Neutrophil (primary cell): Measurements from ENCODE around the gene KRT73.

ENCODE experiments used
- H3K27ac ChIP-seq: fragments of 200-600 bp; sonication (generic); 2 replicates; pipeline ENCODE4 v1.5.1; 2016; ENCODE audit warnings: mild to moderate bottlenecking, moderate library complexity
- H3K27me3 ChIP-seq: fragments of 200-600 bp; sonication (generic); 2 replicates; pipeline ENCODE4 v1.6.0; 2016; ENCODE audit warnings: mild to moderate bottlenecking
- H3K36me3 ChIP-seq: fragments of 200-600 bp; sonication (generic); 2 replicates; pipeline ENCODE4 v1.5.1; 2017
- H3K4me1 ChIP-seq, 2 experiments: fragments of 200-600 bp in 1 of 2; sonication (generic) in 1 of 2; 1 replicate in 1 of 2; 2 replicates in 1 of 2; pipeline versions ENCODE4 v1.5.1 to v1.6.1; 2013 to 2016; ENCODE audit warnings: low read depth in 1 of 2, low read length in 1 of 2, mild to moderate bottlenecking in 1 of 2, moderate library complexity in 1 of 2; ENCODE audit not compliant: control insufficient read depth in 1 of 2, insufficient read depth in 1 of 2
- H3K4me3 ChIP-seq, 2 experiments: fragments of 200-600 bp in 1 of 2; sonication (generic) in 1 of 2; 1 replicate in 1 of 2; 2 replicates in 1 of 2; pipeline ENCODE4 v1.5.1; 2013 to 2016; ENCODE audit warnings: low read depth in 1 of 2, low read length in 1 of 2, mild to moderate bottlenecking in 1 of 2, moderate library complexity in 1 of 2
- H3K9me3 ChIP-seq: fragments of 200-600 bp; sonication (generic); 2 replicates; pipeline ENCODE4 v1.5.1; 2016
- TF ChIP-seq, protein P1 (sequence below): fragments of 200-600 bp; sonication (generic); IDR thresholded peaks from 2 replicates; pipeline ENCODE4 v1.5.1; 2016; ENCODE audit warnings: antibody characterized with exemption

The KRT73 gene

DNA sequence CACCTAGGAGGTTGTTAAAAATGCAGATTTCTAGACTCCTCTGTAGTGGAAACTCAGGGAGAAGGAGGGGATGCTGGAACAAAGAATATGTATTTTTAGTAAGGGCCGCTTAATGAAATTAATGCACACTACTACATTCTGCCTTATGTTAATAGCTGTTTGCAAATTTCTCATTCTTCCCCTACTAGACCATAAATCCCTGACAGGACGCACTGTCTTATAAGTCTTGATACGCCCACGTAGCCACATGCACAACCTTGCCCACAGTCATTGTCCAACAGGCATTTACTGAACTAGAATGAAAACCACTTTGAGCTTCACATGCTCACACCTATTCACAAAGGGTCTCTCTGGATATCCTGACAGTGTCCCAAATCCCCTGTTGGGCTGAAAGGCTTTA, 23.1 kb upstream of the KRT73 start:
- H3K36me3 ChIP-seq = no peaks in the 10 kb centered on the region
- H3K9me3 ChIP-seq = no peaks in the 10 kb centered on the region
- TF ChIP-seq, protein P1, sequence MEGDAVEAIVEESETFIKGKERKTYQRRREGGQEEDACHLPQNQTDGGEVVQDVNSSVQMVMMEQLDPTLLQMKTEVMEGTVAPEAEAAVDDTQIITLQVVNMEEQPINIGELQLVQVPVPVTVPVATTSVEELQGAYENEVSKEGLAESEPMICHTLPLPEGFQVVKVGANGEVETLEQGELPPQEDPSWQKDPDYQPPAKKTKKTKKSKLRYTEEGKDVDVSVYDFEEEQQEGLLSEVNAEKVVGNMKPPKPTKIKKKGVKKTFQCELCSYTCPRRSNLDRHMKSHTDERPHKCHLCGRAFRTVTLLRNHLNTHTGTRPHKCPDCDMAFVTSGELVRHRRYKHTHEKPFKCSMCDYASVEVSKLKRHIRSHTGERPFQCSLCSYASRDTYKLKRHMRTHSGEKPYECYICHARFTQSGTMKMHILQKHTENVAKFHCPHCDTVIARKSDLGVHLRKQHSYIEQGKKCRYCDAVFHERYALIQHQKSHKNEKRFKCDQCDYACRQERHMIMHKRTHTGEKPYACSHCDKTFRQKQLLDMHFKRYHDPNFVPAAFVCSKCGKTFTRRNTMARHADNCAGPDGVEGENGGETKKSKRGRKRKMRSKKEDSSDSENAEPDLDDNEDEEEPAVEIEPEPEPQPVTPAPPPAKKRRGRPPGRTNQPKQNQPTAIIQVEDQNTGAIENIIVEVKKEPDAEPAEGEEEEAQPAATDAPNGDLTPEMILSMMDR = no peak
- H3K27ac ChIP-seq = no peak overlapping the region
- no peaks in the 10 kb centered on the region for H3K27me3 ChIP-seq
- H3K4me1 ChIP-seq = no peaks in the 10 kb centered on the region
- no peak overlapping the region for H3K4me3 ChIP-seq

DNA sequence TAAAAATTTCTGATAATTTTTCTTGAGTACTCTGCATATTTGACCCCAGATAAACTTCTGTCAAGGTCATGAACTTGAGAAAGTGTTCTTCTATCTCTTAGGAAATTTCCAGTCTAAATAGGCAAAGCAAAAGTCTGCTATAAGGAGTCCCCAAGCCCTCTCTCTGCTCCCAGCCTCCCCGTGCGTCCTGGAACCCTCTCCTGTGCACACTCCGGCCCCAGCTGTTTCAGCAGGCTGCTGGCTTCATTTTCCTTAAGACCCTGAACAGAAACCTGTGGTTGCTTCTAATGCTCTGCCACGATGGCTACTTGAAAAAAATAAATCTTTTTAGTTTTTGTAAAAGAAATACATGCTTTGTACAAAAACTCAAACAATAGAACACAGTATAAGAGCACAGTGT, 18.9 kb upstream of the KRT73 start:
- Histone ChIP-seq H3K4me3 (no peak overlapping the region), H3K27me3 (no peaks in the 10 kb centered on the region), H3K4me1 (no peaks in the 10 kb centered on the region), H3K9me3 (no peaks in the 10 kb centered on the region), H3K27ac (no peak overlapping the region), H3K36me3 (no peaks in the 10 kb centered on the region)
- TF ChIP-seq, protein P1 = no peak

DNA sequence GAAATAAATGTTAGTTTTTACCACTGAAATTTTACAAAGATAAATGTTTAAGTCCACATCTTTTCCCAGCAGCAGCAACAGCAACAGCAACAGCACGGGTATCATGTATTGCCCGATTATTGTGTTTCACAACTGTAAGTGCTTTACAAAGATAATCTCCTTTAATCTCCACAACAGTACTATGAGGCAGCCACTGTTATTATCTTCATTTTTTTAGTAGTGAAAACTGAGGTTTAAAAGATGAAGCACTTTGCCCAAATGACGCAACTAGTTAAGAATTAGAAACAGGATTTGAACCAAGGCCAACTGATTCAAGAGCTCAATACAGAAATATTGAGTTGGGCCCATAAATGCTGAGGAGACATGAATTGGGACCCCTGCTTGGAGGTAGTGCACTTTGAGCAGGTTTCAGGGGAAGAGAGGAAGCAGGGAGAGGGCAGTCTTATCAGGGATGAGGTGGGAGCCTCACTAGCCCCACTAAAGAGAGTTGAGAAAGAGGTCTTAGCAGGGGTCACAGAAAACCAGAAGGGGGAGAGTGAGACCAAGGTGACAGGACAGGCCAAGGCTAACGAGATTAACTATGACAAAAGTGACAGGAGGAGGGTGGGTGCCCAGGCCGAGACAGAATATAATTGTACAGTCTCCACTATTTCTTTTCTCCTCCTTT, 18.4 kb upstream of the KRT73 start:
- no peak overlapping the region for H3K4me3 ChIP-seq
- H3K4me1 ChIP-seq = no peaks in the 10 kb centered on the region
- H3K27me3 ChIP-seq = no peaks in the 10 kb centered on the region
- TF ChIP-seq, protein P1 = no peak
- no peaks in the 10 kb centered on the region for H3K9me3 ChIP-seq
- no peaks in the 10 kb centered on the region for H3K36me3 ChIP-seq
- H3K27ac ChIP-seq = no peak overlapping the region

DNA sequence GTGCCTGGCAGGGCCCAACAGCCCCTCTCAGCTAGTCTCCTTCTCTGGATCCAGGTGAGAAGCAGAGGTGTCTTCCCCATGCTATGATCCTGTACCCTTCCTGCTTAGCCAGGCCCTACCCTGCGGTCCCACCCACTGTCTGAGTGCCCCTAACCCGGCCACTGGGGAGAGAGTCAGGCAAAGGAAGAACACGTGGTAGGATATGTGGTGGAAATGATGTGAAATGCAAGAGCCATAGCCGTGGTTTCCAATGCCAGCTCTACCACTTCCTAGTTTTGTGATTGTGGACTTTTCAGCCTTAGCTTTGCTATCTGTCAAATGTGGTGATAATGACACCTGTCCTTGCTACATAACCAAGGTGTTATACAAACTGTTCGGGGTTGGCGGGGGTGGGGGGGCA, 17.8 kb upstream of the KRT73 start:
- TF ChIP-seq, protein P1 = no peak
- no peaks in the 10 kb centered on the region for H3K36me3 ChIP-seq
- H3K9me3 ChIP-seq = no peaks in the 10 kb centered on the region
- no peaks in the 10 kb centered on the region for H3K27me3 ChIP-seq
- H3K4me1 ChIP-seq = no peaks in the 10 kb centered on the region
- H3K27ac ChIP-seq = no peak overlapping the region
- no peak overlapping the region for H3K4me3 ChIP-seq

DNA sequence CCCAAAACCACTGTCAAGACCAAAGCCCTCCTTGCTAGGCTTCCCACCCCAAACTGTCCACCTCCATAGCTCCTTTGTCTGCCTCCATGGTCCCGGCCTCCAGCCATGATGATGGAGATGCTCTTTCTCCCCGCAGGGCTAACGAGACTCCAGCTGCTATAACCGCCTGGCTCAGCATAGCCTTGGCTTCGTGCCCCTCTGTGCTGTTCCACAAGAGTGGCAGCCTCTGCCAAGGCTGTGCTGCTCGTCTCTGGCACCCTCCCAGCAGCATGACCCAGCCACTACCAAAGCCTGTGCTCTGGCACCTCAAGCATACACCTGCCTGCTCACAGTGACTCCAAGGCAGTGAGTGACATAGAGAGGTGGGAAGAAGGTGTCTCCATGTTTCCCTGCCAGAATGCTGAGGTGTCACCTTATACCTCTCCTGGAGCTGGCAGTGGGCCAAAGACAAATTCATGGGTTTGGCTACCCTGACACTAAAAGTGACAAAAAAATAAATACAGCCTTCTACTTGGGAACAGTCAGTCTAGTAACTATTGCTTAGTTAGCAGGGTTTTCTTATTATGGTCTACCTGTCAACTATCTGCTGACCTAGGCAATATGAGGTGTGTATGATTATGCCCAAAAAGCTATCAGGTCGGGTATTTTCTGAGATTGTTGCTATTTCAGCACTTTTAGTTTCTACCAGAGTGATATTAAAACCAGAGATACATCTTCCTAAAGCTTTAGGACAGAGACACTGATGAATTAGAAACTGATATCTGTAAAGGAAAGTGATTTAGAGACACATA, 16.1 kb upstream of the KRT73 start:
- no peaks in the 10 kb centered on the region for H3K27me3 ChIP-seq
- TF ChIP-seq, protein P1 = no peak
- no peak overlapping the region for H3K4me3 ChIP-seq
- H3K9me3 ChIP-seq = no peaks in the 10 kb centered on the region
- H3K27ac ChIP-seq = no peak overlapping the region
- no peaks in the 10 kb centered on the region for H3K36me3 ChIP-seq
- H3K4me1 ChIP-seq = no peaks in the 10 kb centered on the region
